IPS-NIHi7 (cell line): ENCODE measurements around the gene KLKB1.

Source experiments
- DNase-seq: peaks from one replicate; pipeline ENCODE4 v3.0.0; 2012; ENCODE audit warnings: mixed read lengths; ENCODE audit errors: extremely low spot score

The KLKB1 gene

GRCh38 chr4:186227221-186227620, at the start of gene KLKB1:
Gene KLKB1, plus strand, starts transcription at chr4:186227507. Its CDS starts 689 bp downstream, at chr4:186228196.
- DNase-seq = no peak

- DNase-seq = no peak
These were observed 39.2 kb upstream of the KLKB1 start for GRCh38 chr4:186188107-186188506.

GRCh38 chr4:186189656-186190055, 37.7 kb upstream of the KLKB1 start:
- DNase-seq = no peak

- peak; percentile 51 for DNase-seq
These were observed 36.6 kb upstream of the KLKB1 start for GRCh38 chr4:186190581-186191199.

GRCh38 chr4:186191200-186192065, 35.9 kb upstream of the KLKB1 start, which contains the start of gene CYP4V2:
Gene CYP4V2, plus strand, starts transcription at chr4:186191567. Its CDS starts 257 bp downstream, at chr4:186191824.
- DNase-seq = peak; percentile 80

GRCh38 chr4:186192066-186192612, 35.2 kb upstream of the KLKB1 start:
- DNase-seq = peak; percentile 74

- DNase-seq = no peak
These were observed 33.5 kb upstream of the KLKB1 start for GRCh38 chr4:186193851-186194250.

- DNase-seq = no peak
These were observed 31.2 kb upstream of the KLKB1 start for GRCh38 chr4:186196063-186196462.

GRCh38 chr4:186200516-186200915, 26.8 kb upstream of the KLKB1 start:
- no peak for DNase-seq

GRCh38 chr4:186201010-186201409, 26.3 kb upstream of the KLKB1 start:
- DNase-seq = no peak

- peak; percentile 72 for DNase-seq
These were observed 25.6 kb upstream of the KLKB1 start for GRCh38 chr4:186201535-186202230.

GRCh38 chr4:186202490-186203140, 24.7 kb upstream of the KLKB1 start:
- DNase-seq = no peak

GRCh38 chr4:186203406-186203805, 23.9 kb upstream of the KLKB1 start:
- DNase-seq = no peak

GRCh38 chr4:186204103-186204559, 23.2 kb upstream of the KLKB1 start:
- no peak for DNase-seq

- DNase-seq = no peak
These were observed 22.6 kb upstream of the KLKB1 start for GRCh38 chr4:186204686-186205085.

GRCh38 chr4:186205156-186205555, 22.2 kb upstream of the KLKB1 start:
- DNase-seq = no peak

- DNase-seq = no peak
These were observed 10.8 kb upstream of the KLKB1 start for GRCh38 chr4:186216465-186217024.

- no peak for DNase-seq
These were observed 9.5 kb upstream of the KLKB1 start for GRCh38 chr4:186217733-186218293.

- DNase-seq = no peak
These were observed 5.7 kb upstream of the KLKB1 start for GRCh38 chr4:186221624-186222023.

GRCh38 chr4:186225848-186226247, 1.5 kb upstream of the KLKB1 start:
- DNase-seq = no peak
